HK-2 (cell line): ENCODE measurements around the gene XYLT2.
"Not testable (repeated sequence)": the region's sequence is repeated elsewhere in the genome, so short reads cannot be mapped to it uniquely, and the experiment has no call there.

ENCODE experiments used
- DNase-seq: peaks from one replicate; pipeline ENCODE4 v3.0.0-alpha.2; 2018; ENCODE audit not compliant: unreplicated experiment

XYLT2 gene

DNA sequence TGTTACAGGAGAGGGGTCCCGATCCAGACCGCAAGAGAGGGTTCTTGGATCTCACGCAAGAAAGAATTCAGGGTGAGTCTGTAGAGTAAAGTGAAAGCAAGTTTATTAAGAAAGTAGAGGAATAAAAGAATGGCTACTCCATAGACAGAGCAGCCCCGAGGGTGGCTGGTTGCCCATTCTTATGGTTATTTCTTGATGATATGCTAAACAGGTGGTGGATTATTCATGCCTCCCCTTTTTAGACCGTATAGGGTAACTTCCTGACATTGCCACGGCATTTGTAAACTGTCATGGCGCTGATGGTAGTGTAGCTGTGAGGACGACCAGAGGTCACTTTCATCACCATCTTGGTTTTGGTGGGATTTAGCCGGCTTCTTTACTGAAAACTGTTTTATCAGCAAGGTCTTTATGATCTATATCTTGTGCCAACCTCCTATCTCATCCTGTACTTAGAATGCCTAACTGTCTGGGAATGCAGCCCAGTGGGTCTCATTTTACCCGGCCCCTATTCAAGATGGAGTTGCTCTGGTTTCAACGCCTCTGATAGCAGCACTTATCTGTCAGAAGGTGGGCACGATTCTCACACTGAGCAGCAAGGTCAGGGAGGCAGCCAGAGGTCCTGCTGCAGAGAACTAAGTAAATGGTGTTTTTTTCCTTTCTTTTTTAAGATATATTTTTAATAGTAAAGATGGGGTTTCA lies 26.5 kb upstream of the XYLT2 start:
- DNase-seq = no peak

- DNase-seq = no peak
Observed at GRCh38 chr17:50322271-50322670, 23.7 kb upstream of the XYLT2 start.

DNA sequence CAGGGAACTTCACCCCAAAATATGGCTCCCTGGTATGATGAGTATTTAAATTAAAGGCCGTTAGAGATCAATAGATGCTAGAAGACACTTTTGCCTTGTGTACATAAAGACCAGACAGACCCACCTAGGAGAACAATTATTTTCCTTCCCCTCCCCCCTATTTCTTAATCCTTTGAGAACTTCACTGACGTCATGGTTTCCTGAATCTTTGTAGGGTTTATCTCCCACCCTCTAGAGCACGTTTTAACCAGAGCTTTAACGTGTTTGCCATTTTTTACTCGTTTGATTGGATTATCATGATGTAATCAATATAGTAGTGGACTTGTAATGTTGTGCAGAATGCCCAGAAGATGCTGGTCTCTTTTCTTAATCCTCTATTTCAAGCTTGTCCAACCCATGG lies 22.9 kb upstream of the XYLT2 start:
- DNase-seq = no peak

GRCh38 chr17:50325906-50326305 lies 20.0 kb upstream of the XYLT2 start:
- DNase-seq = no peak

- no peak for DNase-seq
Observed at GRCh38 chr17:50326831-50327364, 19.0 kb upstream of the XYLT2 start.

DNA sequence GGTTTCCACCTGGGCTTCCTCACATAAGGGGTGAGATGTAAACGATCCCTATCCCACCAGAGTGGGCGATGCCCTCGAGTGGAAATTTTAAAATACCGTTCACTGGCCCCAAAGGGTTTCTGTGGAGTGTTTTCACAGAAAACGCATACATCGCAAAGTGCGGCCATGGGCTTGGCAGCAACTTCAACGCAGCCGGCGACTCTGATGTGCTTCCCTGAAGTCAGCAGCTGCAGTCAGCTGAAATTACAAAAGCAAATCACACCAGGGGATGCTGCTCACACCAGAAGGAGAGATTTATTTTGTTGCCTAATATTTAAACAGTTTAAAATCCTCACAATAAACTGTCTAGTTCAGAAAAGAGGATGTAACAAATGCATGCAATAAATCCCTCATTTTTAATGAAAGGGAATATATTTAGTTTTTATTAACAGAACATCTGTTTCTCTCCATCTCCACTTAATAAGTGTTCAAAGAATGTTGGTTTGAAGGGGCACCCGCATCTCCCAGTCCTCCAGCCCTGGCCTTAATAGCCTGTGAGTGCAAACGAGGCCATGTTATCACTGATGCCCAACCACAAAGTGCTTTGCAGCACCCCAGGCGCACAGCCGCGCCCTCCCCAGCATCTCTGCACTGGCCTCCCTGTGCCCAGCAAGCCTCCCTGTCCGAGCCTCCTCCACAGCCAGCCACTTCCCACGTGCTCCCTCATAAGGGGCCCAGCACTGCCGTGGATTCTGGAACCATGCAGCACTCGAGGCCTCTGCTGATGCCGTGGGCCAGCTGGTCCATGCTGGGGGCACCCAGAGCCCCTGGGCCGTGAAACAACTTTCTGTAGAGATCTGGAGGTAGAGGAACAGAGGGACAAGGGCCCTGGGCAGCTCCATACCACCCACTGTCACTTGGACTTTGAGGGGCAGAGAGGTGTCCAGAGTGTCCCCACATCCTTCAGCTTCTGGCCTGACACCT lies 17.3 kb upstream of the XYLT2 start:
- DNase-seq = no peak

DNA sequence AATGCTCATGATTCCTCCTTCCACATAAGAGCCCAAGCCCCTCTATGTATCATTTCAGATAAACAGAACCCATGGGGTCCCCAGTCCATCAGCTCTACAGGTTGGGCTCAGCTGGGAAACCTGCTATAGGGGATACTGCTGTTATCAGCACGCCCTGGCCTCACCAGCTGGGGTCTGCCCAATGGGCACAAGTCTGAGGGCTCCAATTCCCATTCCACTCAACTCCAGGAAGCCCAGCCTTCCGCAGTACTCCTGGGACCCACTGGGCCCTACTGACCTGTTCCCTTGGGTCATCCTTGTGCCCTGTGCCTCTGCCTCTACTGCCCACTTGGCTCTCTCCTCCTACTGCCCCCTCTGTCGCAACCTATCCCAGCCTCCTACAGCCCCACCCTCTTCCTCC lies 16.2 kb upstream of the XYLT2 start:
- no peak for DNase-seq

DNA sequence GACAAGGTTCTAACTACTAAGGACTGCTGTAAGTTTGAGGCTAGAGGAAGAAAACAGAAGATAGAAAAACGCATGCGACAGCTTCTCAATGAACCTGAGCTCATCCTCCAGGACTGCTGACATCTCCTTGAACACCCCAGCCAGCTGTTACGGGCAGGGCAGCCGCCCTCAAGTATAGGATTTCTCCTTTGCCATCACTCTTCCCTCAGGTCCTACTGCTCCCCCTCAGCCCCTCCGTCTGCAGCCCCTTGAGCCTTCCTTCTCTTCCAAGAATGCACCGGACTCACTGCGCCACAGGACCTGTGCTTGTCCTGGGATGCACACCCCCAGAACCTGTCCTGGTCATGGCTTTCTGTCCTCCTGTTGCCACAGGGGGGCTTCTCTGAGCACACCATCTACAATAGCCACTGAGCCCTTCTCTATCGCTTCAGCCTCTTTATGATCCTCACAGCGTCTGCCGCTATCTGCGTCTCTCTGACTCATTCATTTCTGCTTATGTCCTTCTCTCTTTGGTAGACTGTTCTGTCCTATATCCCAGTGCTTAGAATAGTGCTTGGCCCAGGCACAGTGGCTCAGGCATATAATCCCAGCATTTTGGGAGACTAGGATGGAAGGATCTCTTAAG lies 15.7 kb upstream of the XYLT2 start:
- DNase-seq = no peak

DNA sequence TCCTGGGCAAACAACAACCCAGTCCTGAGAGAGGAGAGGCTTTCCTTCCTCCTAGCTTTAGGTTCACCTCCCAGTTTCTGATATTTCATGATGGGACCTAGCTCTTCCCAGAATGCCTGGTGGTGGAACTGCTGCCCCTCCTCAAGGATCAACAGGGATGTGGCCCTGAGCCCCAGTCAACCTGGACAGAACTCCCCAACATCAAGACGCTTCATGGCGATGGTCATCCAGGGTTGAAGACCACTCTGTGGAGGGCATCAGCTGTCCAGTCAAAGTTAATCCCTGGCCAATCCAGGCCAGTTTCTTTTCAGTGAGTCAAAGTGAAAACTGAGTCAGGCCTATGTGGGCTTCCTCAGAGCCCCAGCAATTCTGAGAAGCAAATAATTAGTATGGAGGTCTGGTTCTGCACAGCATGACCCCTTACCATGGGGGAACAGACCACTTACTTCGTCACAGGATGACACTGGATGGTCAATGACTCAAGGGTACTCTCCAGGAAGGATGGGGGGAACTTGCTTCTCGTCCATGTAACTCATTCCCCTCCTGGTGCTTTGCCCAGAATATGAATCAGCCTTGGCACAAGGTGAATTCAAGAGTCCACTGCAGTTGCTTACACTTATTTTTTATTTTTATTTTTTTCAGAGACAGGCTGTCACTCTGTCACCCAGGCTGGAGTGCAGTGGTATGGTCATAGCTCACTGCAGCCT lies 14.7 kb upstream of the XYLT2 start:
- no peak for DNase-seq

- no peak for DNase-seq
Observed at GRCh38 chr17:50332196-50332595, 13.7 kb upstream of the XYLT2 start.

GRCh38 chr17:50333291-50334057 lies 12.5 kb upstream of the XYLT2 start:
- not testable (repeated sequence) for DNase-seq

DNA sequence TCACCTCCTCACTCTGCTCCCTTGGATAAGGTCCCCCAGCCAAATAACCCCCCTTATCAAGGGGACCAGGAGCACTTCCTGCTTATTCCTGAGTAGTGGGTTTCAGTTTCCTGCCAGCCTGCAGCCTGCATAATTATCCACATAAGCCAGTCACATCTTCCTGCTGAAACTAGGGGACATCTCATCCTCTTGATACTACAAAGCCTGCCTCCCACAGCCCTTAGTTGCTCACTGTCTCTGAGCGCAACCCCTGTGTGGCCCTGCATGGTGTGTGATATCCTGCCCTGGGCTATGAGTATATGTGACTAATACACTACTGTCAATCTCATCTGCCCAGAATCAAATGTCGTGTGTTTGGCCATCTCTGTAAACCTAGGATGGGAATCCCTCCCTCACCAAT lies 8.0 kb upstream of the XYLT2 start:
- DNase-seq = no peak

GRCh38 chr17:50338645-50339044 lies 7.3 kb upstream of the XYLT2 start:
- DNase-seq = no peak

GRCh38 chr17:50339381-50339780 lies 6.5 kb upstream of the XYLT2 start:
- DNase-seq = no peak

- DNase-seq = no peak
Observed at GRCh38 chr17:50344731-50345365, 1.1 kb upstream of the XYLT2 start.

DNA sequence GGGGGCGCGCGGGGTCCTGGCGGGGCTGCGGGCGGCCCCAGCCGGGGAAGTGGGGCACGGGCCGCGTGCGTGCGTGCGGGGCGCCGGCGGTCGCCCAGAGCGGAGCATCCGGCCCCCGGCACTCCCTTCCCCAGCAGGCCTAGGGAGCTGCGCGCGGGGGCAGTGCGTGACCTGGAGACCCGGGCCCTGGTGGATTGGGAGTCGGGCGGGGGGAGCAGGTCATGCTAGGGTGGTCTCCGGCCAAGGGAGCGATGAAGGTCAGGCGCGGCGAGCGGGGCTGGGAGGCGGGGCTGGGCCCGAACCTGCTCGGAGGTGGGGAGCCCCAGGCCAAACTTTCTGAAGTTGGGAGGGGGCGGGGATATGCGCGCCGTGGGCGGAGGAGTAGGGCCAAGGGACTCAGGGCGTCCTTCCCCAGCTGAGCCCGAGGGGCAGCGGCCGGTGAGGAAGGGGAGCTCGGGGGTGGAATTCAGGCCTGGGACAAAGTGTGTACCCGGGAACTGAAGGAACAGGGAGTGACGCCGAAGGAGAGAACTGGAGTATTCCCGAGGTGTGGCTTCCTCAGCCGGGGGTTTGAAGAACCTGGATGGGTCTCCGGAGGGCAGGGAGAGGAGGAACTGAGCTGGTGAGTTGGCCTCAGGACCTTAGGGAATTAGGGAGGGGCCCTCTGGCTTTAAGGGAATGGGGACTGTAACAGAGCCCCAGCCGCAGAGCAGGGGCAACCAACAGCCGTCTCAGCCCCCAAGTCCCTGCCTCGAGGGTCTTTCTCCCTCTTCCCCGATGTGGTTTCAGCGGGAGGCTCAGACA lies 589 bp downstream of the XYLT2 start:
- DNase-seq = peak; percentile 44

DNA sequence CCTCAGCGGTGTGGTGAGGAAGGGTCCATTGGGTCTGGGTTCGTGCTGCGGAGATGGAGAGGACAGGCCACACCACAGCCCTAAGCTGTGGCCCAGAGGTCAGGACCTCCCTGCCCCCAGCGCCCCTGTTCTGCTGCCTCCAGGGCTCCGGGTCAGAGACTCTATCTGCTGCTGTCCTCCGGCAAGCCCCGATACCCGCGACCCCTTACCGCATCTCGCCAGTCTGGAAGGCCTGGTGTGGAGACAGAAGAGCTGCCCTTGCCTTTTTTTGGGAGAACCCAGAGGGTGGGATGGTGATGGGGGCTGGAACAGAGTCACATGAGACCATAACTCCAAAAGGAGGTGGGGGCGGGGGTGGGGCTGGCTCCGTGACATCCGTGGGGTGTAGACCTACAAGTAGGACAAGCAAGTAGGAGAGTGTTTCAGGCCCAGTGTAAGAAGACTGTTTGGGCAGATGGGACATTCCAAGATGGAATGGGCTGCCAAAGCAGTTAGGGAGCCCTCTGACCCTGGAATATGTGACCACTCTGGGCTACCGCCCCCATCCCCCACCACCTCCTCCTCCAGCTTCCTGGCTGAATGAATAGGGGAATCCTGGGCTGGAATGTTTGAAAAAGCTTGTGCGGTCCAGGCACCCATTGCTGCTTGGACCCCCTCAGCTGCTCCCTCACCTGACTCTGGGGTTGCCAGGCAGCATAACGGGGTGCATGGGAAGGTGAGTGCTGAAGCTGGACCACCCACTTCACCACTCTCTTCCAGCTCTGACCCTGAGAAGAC lies 1.4 kb downstream of the XYLT2 start:
- no peak for DNase-seq

DNA sequence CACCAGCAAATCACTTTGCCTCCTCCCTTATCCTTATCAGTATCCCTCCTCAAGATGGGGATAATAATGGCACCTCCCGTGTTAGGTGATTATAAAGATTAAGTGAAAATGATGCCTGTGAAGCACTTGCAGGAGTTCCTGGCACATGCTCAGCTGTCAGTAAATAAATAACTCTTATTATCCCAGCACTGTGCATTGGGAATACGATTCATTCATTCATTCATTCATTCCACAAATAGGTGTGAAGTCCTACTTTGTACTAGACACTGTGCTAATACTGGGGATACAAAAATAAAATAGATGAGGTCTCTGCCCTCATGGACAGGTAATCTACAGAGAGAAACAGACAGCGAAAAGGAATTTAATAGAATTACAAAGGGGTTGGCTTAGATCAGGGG lies 2.0 kb downstream of the XYLT2 start:
- DNase-seq = no peak
